Measurements from ENCODE around the gene RBPJ.

- no peak for TF ChIP-seq EZH2 (IDR thresholded peaks at IDR 0.05; ENCODE audit: low read length, missing control alignments)
- no peak for TF ChIP-seq CTCF (conservative IDR thresholded peaks at IDR 0.05 in 1 of 2, IDR thresholded peaks at IDR 0.05 in 1 of 2; ENCODE audit: low read depth in 1 of 2, low read length in 2 of 2)
Measured at GRCh38 chr4:26447378-26447777, 126.6 kb downstream of the RBPJ start.
